ENCODE measurements around the gene SZT2. TPM values are rescaled to one million over a fixed set of nuclear protein-coding genes. Genes with fewer than 3 reads are reported as not detected.
A peak's percentile ranks its signal among the peaks of the same experiment; 100 is the strongest.

SZT2 gene
- total and polyA plus RNA-seq, 12 donors = 8.6 to 44.0 (median 26.0) TPM

DNA sequence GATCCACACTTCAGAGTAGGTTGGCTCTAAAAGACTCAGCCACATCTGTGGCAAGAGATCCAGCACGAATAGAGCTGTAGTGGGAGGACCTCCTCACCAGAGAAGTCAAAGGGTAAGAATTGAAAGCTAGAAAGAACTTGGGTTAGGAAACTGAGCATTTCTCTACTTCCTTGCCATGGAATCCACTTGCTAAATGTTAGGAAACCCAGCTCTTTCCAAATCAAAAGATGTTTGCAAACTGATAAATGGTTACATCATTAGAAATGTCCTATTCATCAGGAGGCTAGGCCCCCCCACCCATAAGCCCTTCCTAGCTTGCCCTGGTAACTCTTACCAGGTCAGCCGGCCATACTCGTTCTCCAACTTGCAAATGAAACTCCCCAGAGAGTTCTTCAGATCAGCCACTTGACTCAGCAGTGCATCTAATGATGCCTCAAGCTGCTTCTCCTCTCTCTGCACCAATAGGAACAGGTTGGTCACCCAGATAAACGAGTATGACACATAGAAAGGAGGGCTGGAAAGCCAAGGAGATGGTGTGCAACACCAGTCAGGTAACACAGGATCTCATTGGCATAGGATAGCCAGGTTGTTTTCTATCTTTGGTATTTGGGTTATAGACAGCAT, 1.6 kb upstream of the SZT2 start:
- TF ChIP-seq, protein P1, sequence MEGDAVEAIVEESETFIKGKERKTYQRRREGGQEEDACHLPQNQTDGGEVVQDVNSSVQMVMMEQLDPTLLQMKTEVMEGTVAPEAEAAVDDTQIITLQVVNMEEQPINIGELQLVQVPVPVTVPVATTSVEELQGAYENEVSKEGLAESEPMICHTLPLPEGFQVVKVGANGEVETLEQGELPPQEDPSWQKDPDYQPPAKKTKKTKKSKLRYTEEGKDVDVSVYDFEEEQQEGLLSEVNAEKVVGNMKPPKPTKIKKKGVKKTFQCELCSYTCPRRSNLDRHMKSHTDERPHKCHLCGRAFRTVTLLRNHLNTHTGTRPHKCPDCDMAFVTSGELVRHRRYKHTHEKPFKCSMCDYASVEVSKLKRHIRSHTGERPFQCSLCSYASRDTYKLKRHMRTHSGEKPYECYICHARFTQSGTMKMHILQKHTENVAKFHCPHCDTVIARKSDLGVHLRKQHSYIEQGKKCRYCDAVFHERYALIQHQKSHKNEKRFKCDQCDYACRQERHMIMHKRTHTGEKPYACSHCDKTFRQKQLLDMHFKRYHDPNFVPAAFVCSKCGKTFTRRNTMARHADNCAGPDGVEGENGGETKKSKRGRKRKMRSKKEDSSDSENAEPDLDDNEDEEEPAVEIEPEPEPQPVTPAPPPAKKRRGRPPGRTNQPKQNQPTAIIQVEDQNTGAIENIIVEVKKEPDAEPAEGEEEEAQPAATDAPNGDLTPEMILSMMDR (IDR thresholded peaks at IDR 0.05) = no peak
- no peak for DNase-seq
- H3K9me3 ChIP-seq = no peaks in the 10 kb centered on the region
- peak overlapping the region in 6 of 10 donors; percentile 68 to 94 (median 76) for H3K4me3 ChIP-seq
- peak overlapping the region in 3 of 10 donors; percentile 88 to 94 (median 89) for H3K27ac ChIP-seq
- WGBS, 2 donors = 55 to 57% methylated on average over 4 of the region's 4 CpGs
- H3K27me3 ChIP-seq = no peaks in the 10 kb centered on the region
- ATAC-seq = no peak
- H3K36me3 ChIP-seq = peaks cover 0 to 53% (median 40%) of the 10 kb centered on the region in 9 donors
- H3K4me1 ChIP-seq = peaks cover 9 to 40% (median 31%) of the 10 kb centered on the region in 9 donors
- intact Hi-C loops (cut with DNase I) = loop anchor here in 3 of 10 donors (5.0 to 10.0 kb wide), 2 partner anchors 153 to 161 kb away; no protein-coding TSS in a partner anchor

DNA sequence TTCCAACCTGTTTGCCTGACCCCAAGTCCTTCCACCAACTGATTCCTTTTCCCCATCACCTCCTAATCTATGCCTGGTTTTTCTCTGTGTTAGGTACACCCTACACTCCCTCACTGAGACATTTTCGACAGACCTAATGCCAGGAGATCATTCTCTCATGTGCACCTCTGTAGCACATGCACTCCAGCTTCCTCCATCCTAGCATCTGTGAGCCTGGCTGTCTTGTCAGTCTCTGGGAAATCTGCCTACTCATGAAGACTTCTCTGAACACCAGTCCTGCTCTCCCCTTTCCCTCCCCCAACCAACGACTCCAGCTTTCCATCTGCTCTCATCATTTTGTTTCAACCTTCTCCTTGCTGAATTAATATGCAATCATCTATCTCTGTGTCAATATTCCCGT, 1.1 kb upstream of the SZT2 start:
- WGBS, 2 donors = 52% methylated on average over 3 of the region's 3 CpGs
- intact Hi-C loops (cut with DNase I) = loop anchor here in 4 of 10 donors (1.0 to 10.0 kb wide), 3 partner anchors 20 to 161 kb away; partner anchors contain the start of gene ELOVL1 (in 1 of the 4)
- peak overlapping the region in 4 of 10 donors; percentile 88 to 94 (median 90) for H3K27ac ChIP-seq
- H3K36me3 ChIP-seq = peaks cover 0 to 53% (median 35%) of the 10 kb centered on the region in 9 donors
- no peaks in the 10 kb centered on the region for H3K27me3 ChIP-seq
- TF ChIP-seq, protein P1 (IDR thresholded peaks at IDR 0.05) = no peak
- no peaks in the 10 kb centered on the region for H3K9me3 ChIP-seq
- peaks cover 9 to 36% (median 28%) of the 10 kb centered on the region in 9 donors for H3K4me1 ChIP-seq
- ATAC-seq (no peak), DNase-seq (no peak)
- H3K4me3 ChIP-seq = peak overlapping the region; percentile 68 to 94 (median 78)

DNA sequence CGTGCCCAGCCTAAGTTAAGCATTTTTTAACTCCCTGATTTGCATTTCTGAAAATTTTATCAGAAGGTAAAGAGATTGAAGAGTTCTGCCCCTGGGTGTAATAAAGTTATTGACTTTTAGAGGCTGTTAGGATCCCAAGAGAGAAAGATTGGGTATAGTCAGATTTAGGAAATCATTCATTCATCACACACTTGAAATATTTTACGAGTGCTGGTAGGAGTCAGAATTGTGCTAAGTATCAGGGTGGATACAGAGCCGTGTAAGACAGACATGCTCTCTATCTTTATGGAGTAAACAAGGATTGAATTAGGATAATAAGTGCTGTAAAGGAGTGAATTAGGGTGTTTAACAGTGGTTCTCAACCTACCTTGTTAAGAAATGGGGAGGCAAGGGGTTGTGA, 3.0 kb downstream of the SZT2 start:
- Histone ChIP-seq H3K27ac (no peak overlapping the region), H3K36me3 (peaks cover 0 to 48% (median 3%) of the 10 kb centered on the region in 9 donors), H3K27me3 (no peaks in the 10 kb centered on the region), H3K9me3 (no peaks in the 10 kb centered on the region), H3K4me3 (no peak overlapping the region), H3K4me1 (peaks cover 9 to 32% (median 27%) of the 10 kb centered on the region in 9 donors)
- 67 to 68% methylated on average over 3 of the region's 3 CpGs for WGBS, 2 donors
- ATAC-seq = no peak
- TF ChIP-seq, protein P1 (IDR thresholded peaks at IDR 0.05) = no peak
- intact Hi-C loops (cut with DNase I) = no loop called here
- DNase-seq = no peak

DNA sequence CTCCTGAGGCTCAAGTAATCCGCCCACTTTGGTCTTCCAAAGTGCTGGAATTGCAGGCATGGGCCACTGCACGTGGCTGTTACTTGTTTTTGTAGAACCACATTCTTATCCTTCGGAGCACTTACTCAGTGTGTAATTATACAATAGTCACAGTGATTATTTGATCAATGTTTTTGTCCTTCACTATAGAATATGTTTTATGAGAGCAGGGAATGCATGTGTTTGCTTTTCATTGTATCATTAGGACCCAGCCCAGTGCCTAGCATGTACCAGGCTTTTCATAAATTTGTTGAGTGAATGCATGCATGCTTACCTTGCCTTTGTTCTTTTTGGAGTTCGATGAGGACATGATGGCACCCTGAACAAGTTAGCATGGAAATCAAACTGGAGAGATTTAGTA, 5.8 kb downstream of the SZT2 start:
- 89 to 95% methylated on average over 4 of the region's 4 CpGs for WGBS, 2 donors
- H3K4me1 ChIP-seq = peaks cover 3 to 15% (median 9%) of the 10 kb centered on the region in 9 donors
- no peaks in the 10 kb centered on the region for H3K27me3 ChIP-seq
- no peak overlapping the region for H3K4me3 ChIP-seq
- no peak overlapping the region for H3K27ac ChIP-seq
- no peak for ATAC-seq
- TF ChIP-seq, protein P1 (IDR thresholded peaks at IDR 0.05) = no peak
- intact Hi-C loops (cut with DNase I) = no loop called here
- peaks cover 0 to 51% (median 3%) of the 10 kb centered on the region in 9 donors for H3K36me3 ChIP-seq
- H3K9me3 ChIP-seq = no peaks in the 10 kb centered on the region
- no peak for DNase-seq

Measured in heart right ventricle (tissue), 16 donors.